GM21526 (cell line): ENCODE results near the gene MVB12A.

ENCODE experiments used
- ATAC-seq: cut with Tn5 transposase; IDR thresholded peaks from one replicate; pipeline ENCODE4 v1.9.1; 2021; ENCODE audit warnings: moderate library complexity; ENCODE audit not compliant: unreplicated experiment, low FRiP score

MVB12A gene

GRCh38 chr19:17419621-17420474 is at the start of gene MVB12A:
Gene MVB12A (plus strand): TSS chr19:17420047. CDS start chr19:17420136, 89 bp downstream.
- peak; percentile 78 for ATAC-seq

- ATAC-seq = no peak
Observed at GRCh38 chr19:17376935-17377600, 42.8 kb upstream of the MVB12A start, which contains the start of gene PLVAP. Gene PLVAP (minus strand): TSS chr19:17377342. CDS start chr19:17377288, 54 bp downstream.

GRCh38 chr19:17378271-17378670 is 41.6 kb upstream of the MVB12A start:
- ATAC-seq = no peak

GRCh38 chr19:17379221-17379631 is 40.6 kb upstream of the MVB12A start:
- no peak for ATAC-seq

GRCh38 chr19:17380426-17381138 is 39.3 kb upstream of the MVB12A start:
- no peak for ATAC-seq

GRCh38 chr19:17385878-17386611 is 33.8 kb upstream of the MVB12A start:
- ATAC-seq = no peak

GRCh38 chr19:17389288-17389687 is 30.6 kb upstream of the MVB12A start:
- no peak for ATAC-seq

- ATAC-seq = no peak
Observed at GRCh38 chr19:17389957-17390664, 29.7 kb upstream of the MVB12A start.

- peak; percentile 79 for ATAC-seq
Observed at GRCh38 chr19:17390665-17391370, 29.0 kb upstream of the MVB12A start.

- no peak for ATAC-seq
Observed at GRCh38 chr19:17391371-17392151, 28.3 kb upstream of the MVB12A start.

GRCh38 chr19:17393002-17393401 is 26.8 kb upstream of the MVB12A start:
- ATAC-seq = no peak

GRCh38 chr19:17393914-17394313 is 25.9 kb upstream of the MVB12A start, which contains the start of gene CCDC194:
Gene CCDC194 (minus strand): TSS chr19:17394196. CDS start chr19:17394158, 38 bp downstream.
- ATAC-seq = no peak

GRCh38 chr19:17394891-17395415 is 24.9 kb upstream of the MVB12A start:
- ATAC-seq = no peak

GRCh38 chr19:17398902-17399527 is 20.8 kb upstream of the MVB12A start:
- no peak for ATAC-seq

- no peak for ATAC-seq
Observed at GRCh38 chr19:17401628-17402027, 18.2 kb upstream of the MVB12A start.

- no peak for ATAC-seq
Observed at GRCh38 chr19:17402982-17403855, 16.6 kb upstream of the MVB12A start.

- no peak for ATAC-seq
Observed at GRCh38 chr19:17404015-17404414, 15.8 kb upstream of the MVB12A start.
